Keratinocyte (primary cell): ENCODE results near the gene GPR183. TPM values are rescaled to one million over a fixed set of nuclear protein-coding genes. Genes with fewer than 3 reads are reported as not detected.

Experiments used
- DNase-seq: peaks from one replicate; pipeline ENCODE4 v3.0.0-alpha.2; 2011; ENCODE audit warnings: low read depth, missing footprints, low spot score
- FAIRE-seq: peaks from 2 replicates; lab custom pipeline; 2011; peaks lifted over from hg19 to GRCh38; lab: Jason Lieb, UNC
- H2AFZ ChIP-seq: 2 replicates; pipeline ENCODE4 v1.6.0; 2012; ENCODE audit warnings: low read length, control low read depth, inconsistent platforms; ENCODE audit not compliant: control insufficient read depth
- H3K27ac ChIP-seq: 2 replicates; pipeline ENCODE4 v1.5.1; 2011; ENCODE audit warnings: low read length; ENCODE audit not compliant: control insufficient read depth, insufficient read depth
- H3K27me3 ChIP-seq: 3 replicates; pipeline ENCODE4 v1.6.0; 2011; ENCODE audit warnings: low read length; ENCODE audit not compliant: control insufficient read depth, insufficient read depth; ENCODE audit errors: extremely low read depth
- H3K36me3 ChIP-seq, 2 experiments: 2 replicates in 1 of 2; 3 replicates in 1 of 2; pipeline ENCODE4 v1.5.1; 2011; ENCODE audit warnings: low read length in 2 of 2, mild to moderate bottlenecking in 1 of 2; ENCODE audit not compliant: control insufficient read depth in 2 of 2, insufficient read depth in 2 of 2; ENCODE audit errors: extremely low read depth in 1 of 2
- H3K4me1 ChIP-seq: 3 replicates; pipeline ENCODE4 v1.5.1; 2011; ENCODE audit warnings: low read length; ENCODE audit not compliant: control insufficient read depth, insufficient read depth; ENCODE audit errors: extremely low read depth
- H3K4me2 ChIP-seq: 3 replicates; pipeline ENCODE4 v1.6.0; 2011; ENCODE audit warnings: low read depth, low read length; ENCODE audit not compliant: control insufficient read depth, insufficient read depth; ENCODE audit errors: extremely low read depth
- H3K4me3 ChIP-seq, 3 experiments: fragments of 200-600 bp in 1 of 3; sonication (generic) in 1 of 3; 2 replicates in 2 of 3; 3 replicates in 1 of 3; pipeline ENCODE4 v1.5.1; 2011 to 2016; ENCODE audit warnings: low read length in 3 of 3, mild to moderate bottlenecking in 3 of 3, control low read depth in 2 of 3, inconsistent platforms in 1 of 3, low read depth in 1 of 3, mixed read lengths in 1 of 3, mixed run types in 1 of 3, moderate library complexity in 1 of 3; ENCODE audit not compliant: control insufficient read depth in 2 of 3, insufficient read depth in 2 of 3; ENCODE audit errors: extremely low read depth in 1 of 3
- H3K79me2 ChIP-seq: 2 replicates; pipeline ENCODE4 v1.6.0; 2012; ENCODE audit warnings: low read length; ENCODE audit not compliant: control insufficient read depth, insufficient read depth
- H3K9ac ChIP-seq: 3 replicates; pipeline ENCODE4 v1.6.0; 2011; ENCODE audit warnings: low read length; ENCODE audit not compliant: control insufficient read depth, insufficient read depth; ENCODE audit errors: extremely low read depth
- H3K9me1 ChIP-seq: 3 replicates; pipeline ENCODE4 v1.6.0; 2011; ENCODE audit warnings: low read length; ENCODE audit not compliant: control insufficient read depth, insufficient read depth; ENCODE audit errors: extremely low read depth
- H3K9me3 ChIP-seq: 2 replicates; pipeline ENCODE4 v1.5.1; 2012; ENCODE audit warnings: low read depth, low read length; ENCODE audit not compliant: control insufficient read depth
- H4K20me1 ChIP-seq: 3 replicates; pipeline ENCODE4 v1.6.0; 2011; ENCODE audit warnings: low read length; ENCODE audit not compliant: control insufficient read depth, insufficient read depth; ENCODE audit errors: extremely low read depth
- CTCF ChIP-seq, 3 experiments: IDR thresholded peaks in 1 of 3; conservative IDR thresholded peaks in 1 of 3; optimal IDR thresholded peaks in 1 of 3; 2 replicates in 2 of 3; 3 replicates in 1 of 3; pipeline versions ENCODE3 to v1.5.1; 2011; ENCODE audit warnings: low read length in 3 of 3, mild to moderate bottlenecking in 3 of 3, moderate library complexity in 2 of 3, control low read depth in 1 of 3, inconsistent platforms in 1 of 3; ENCODE audit not compliant: insufficient read depth in 2 of 3; ENCODE audit errors: extremely low read depth in 1 of 3
- EZH2 ChIP-seq: IDR thresholded peaks from one replicate; pipeline ENCODE4 v1.6.1; 2012; ENCODE audit warnings: inconsistent platforms, mild to moderate bottlenecking, low read length, moderate library complexity
- dilution Hi-C: fragments of 300-500 bp; cut with MboI; formaldehyde crosslinking; loops from one replicate; pipeline ENCODE4 v1.7.0; 2020; ENCODE audit warnings: low sequenced_read_pairs; ENCODE audit not compliant: extremely low pct_ligation_motif_present
- polyA plus RNA-seq, 5 experiments: library from polyadenylated mRNA; depleted of rRNA in 3 of 5; stranded (reverse) in 3 of 5; stranded (forward) in 1 of 5; unstranded in 1 of 5; fragments of >200 nt; gene quantifications; 1 replicate in 1 of 5; 2 replicates in 3 of 5; 3 replicates in 1 of 5; pipeline versions ENCODE4 v1.2.1 to v1.2.3, GENCODE V29; 2011 to 2012; ENCODE audit warnings: missing spikeins in 2 of 5, low read depth in 1 of 5, low replicate concordance in 1 of 5

GPR183 gene
- polyA plus RNA-seq, 1 donor (not counting 4 experiments of a cell fraction or from before 2014, with no cell fraction given), result not detected

DNA sequence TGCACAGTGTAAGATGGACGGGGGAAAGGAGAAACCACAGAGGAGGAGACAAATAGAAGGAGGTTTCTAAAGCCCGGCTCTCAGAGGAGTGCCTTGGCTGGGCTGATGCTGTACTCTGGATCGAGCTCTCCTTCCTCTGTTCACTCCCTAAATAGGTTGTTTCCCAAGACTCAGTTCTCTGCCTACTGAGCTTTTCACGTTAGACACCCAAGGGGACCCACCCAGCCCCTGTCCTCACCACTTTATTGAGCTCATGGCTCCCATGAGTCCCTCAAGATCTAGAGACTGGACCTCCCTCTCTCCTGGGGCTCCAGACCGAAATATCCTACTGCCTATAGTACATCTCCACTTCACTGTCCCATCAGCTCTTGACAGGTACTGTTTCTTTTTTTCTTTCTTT, 38.1 kb upstream of the GPR183 start:
- Histone ChIP-seq H3K9ac (no peak overlapping the region), H3K79me2 (no peaks in the 10 kb centered on the region), H3K36me3 (peaks cover 11 to 22% of the 10 kb centered on the region in 2 experiments), H3K4me2 (no peak overlapping the region), H3K4me3 (no peak overlapping the region), H2AFZ (no peak overlapping the region), H3K27me3 (no peaks in the 10 kb centered on the region), H3K9me3 (no peaks in the 10 kb centered on the region), H3K4me1 (no peaks in the 10 kb centered on the region), H3K27ac (no peak overlapping the region), H4K20me1 (no peaks in the 10 kb centered on the region), H3K9me1 (no peaks in the 10 kb centered on the region)
- DNase-seq (no peak), FAIRE-seq (no peak)
- dilution Hi-C loops, result no loop called here
- TF ChIP-seq CTCF (optimal IDR thresholded peaks at IDR 0.05 in 1 of 3, IDR thresholded peaks at IDR 0.05 in 1 of 3, conservative IDR thresholded peaks at IDR 0.05 in 1 of 3; ENCODE audit: extremely low read depth in 1 of 3, insufficient read depth in 2 of 3, low read length in 3 of 3), result no peak
- no peak for TF ChIP-seq EZH2

DNA sequence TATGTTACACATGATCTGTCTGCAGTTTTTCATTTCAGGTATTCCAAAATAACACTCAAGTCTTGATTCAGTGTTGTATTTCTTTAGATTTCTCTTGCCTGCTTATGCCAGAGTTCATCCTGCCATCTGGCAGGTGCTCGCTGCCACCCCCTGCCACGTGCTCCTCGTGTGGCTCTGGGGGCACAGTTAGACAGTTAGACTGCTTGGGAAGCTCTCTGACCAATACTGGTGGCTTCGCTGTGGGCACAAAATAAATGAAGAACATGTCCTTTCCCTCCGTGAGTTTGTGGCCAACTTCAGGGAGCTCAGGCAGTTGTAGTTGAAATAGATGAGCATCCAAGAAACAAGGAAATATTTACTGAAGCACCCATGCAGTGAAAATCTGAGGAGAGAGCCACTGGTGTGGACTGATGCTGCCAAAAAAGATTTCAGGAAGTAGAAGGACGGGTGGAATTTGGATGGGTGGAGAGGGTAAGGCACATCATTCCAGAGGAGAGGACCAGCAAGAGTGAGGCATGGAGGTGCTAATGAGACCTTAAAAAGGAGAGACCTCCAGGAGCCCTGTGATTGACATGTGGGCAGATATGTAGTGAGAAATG, 37.5 kb upstream of the GPR183 start:
- dilution Hi-C loops, result no loop called here
- Histone ChIP-seq H3K4me1 (no peaks in the 10 kb centered on the region), H3K4me2 (no peak overlapping the region), H3K27ac (no peak overlapping the region), H3K9me1 (no peaks in the 10 kb centered on the region), H2AFZ (no peak overlapping the region), H3K27me3 (no peaks in the 10 kb centered on the region), H3K9ac (no peak overlapping the region), H4K20me1 (no peaks in the 10 kb centered on the region), H3K36me3 (peaks cover 11 to 24% of the 10 kb centered on the region in 2 experiments), H3K4me3 (no peak overlapping the region), H3K79me2 (no peaks in the 10 kb centered on the region), H3K9me3 (no peaks in the 10 kb centered on the region)
- DNase-seq, result no peak
- TF ChIP-seq CTCF (optimal IDR thresholded peaks at IDR 0.05 in 1 of 3, IDR thresholded peaks at IDR 0.05 in 1 of 3, conservative IDR thresholded peaks at IDR 0.05 in 1 of 3; ENCODE audit: extremely low read depth in 1 of 3, insufficient read depth in 2 of 3, low read length in 3 of 3), result no peak
- no peak for TF ChIP-seq EZH2
- FAIRE-seq, result no peak
